ENCODE data around the gene CD80. TPM values are rescaled to one million over a fixed set of nuclear protein-coding genes. Genes with fewer than 3 reads are reported as not detected.

The CD80 gene
- total RNA-seq, 1 experiment from 2014 or later, result not detected

GRCh38 chr3:119492810-119493209 lies 66.6 kb downstream of the CD80 start:
- H3K9me2 ChIP-seq (replicated peaks; ENCODE audit: insufficient read depth, low read length), result no peaks in the 10 kb centered on the region
- no peak overlapping the region for H2AFZ ChIP-seq (ENCODE audit: low read length)
- peaks cover 23% of the 10 kb centered on the region for H3K36me3 ChIP-seq (ENCODE audit: insufficient read depth, low read length)
- H3K27ac ChIP-seq (ENCODE audit: low read length), result no peak overlapping the region
- no peak overlapping the region for H3K4me2 ChIP-seq (ENCODE audit: low read depth, low read length, poor library complexity, severe bottlenecking)
- H3K9me3 ChIP-seq (ENCODE audit: low read length), result no peaks in the 10 kb centered on the region
- H3K4me1 ChIP-seq (ENCODE audit: low read length), result peaks cover 10% of the 10 kb centered on the region
- H3K27me3 ChIP-seq (ENCODE audit: low read length), result no peaks in the 10 kb centered on the region
- peaks cover 12% of the 10 kb centered on the region for H3K79me2 ChIP-seq (ENCODE audit: low read length)
- H4K20me1 ChIP-seq (ENCODE audit: insufficient read depth, low read depth, low read length), result no peaks in the 10 kb centered on the region
- peak; percentile 28 for DNase-seq
- H3K4me3 ChIP-seq (ENCODE audit: low read length), result no peak overlapping the region
- no peak overlapping the region for H3K9ac ChIP-seq (ENCODE audit: low read length)

GRCh38 chr3:119492128-119492527 lies 67.3 kb downstream of the CD80 start:
- H3K4me3 ChIP-seq (ENCODE audit: low read length), result no peak overlapping the region
- DNase-seq, result no peak
- H3K4me2 ChIP-seq (ENCODE audit: low read depth, low read length, poor library complexity, severe bottlenecking), result no peak overlapping the region
- no peaks in the 10 kb centered on the region for H4K20me1 ChIP-seq (ENCODE audit: insufficient read depth, low read depth, low read length)
- peaks cover 4% of the 10 kb centered on the region for H3K4me1 ChIP-seq (ENCODE audit: low read length)
- no peak overlapping the region for H3K27ac ChIP-seq (ENCODE audit: low read length)
- no peak overlapping the region for H3K9ac ChIP-seq (ENCODE audit: low read length)
- peaks cover 6% of the 10 kb centered on the region for H3K79me2 ChIP-seq (ENCODE audit: low read length)
- H3K36me3 ChIP-seq (ENCODE audit: insufficient read depth, low read length), result peaks cover 26% of the 10 kb centered on the region
- H2AFZ ChIP-seq (ENCODE audit: low read length), result no peak overlapping the region
- no peaks in the 10 kb centered on the region for H3K27me3 ChIP-seq (ENCODE audit: low read length)
- no peaks in the 10 kb centered on the region for H3K9me3 ChIP-seq (ENCODE audit: low read length)
- H3K9me2 ChIP-seq (replicated peaks; ENCODE audit: insufficient read depth, low read length), result no peaks in the 10 kb centered on the region

GRCh38 chr3:119490153-119490552 lies 69.3 kb downstream of the CD80 start:
- Histone ChIP-seq H3K36me3 (ENCODE audit: insufficient read depth, low read length) (peaks cover 41% of the 10 kb centered on the region), H3K4me2 (ENCODE audit: low read depth, low read length, poor library complexity, severe bottlenecking) (no peak overlapping the region), H3K9ac (ENCODE audit: low read length) (no peak overlapping the region), H3K27ac (ENCODE audit: low read length) (no peak overlapping the region), H3K4me1 (ENCODE audit: low read length) (no peaks in the 10 kb centered on the region), H3K4me3 (ENCODE audit: low read length) (no peak overlapping the region), H3K79me2 (ENCODE audit: low read length) (no peaks in the 10 kb centered on the region), H2AFZ (ENCODE audit: low read length) (no peak overlapping the region), H3K27me3 (ENCODE audit: low read length) (no peaks in the 10 kb centered on the region), H3K9me2 (replicated peaks; ENCODE audit: insufficient read depth, low read length) (no peaks in the 10 kb centered on the region), H4K20me1 (ENCODE audit: insufficient read depth, low read depth, low read length) (no peaks in the 10 kb centered on the region), H3K9me3 (ENCODE audit: low read length) (no peaks in the 10 kb centered on the region)
- DNase-seq, result no peak

- no peaks in the 10 kb centered on the region for H3K27me3 ChIP-seq (ENCODE audit: low read length)
- H2AFZ ChIP-seq (ENCODE audit: low read length), result no peak overlapping the region
- no peak overlapping the region for H3K4me3 ChIP-seq (ENCODE audit: low read length)
- peaks cover 41% of the 10 kb centered on the region for H3K36me3 ChIP-seq (ENCODE audit: insufficient read depth, low read length)
- H3K79me2 ChIP-seq (ENCODE audit: low read length), result peaks cover 2% of the 10 kb centered on the region
- H3K9me2 ChIP-seq (replicated peaks; ENCODE audit: insufficient read depth, low read length), result no peaks in the 10 kb centered on the region
- H3K4me1 ChIP-seq (ENCODE audit: low read length), result no peaks in the 10 kb centered on the region
- DNase-seq, result no peak
- H3K9me3 ChIP-seq (ENCODE audit: low read length), result no peaks in the 10 kb centered on the region
- no peak overlapping the region for H3K4me2 ChIP-seq (ENCODE audit: low read depth, low read length, poor library complexity, severe bottlenecking)
- no peak overlapping the region for H3K9ac ChIP-seq (ENCODE audit: low read length)
- H4K20me1 ChIP-seq (ENCODE audit: insufficient read depth, low read depth, low read length), result no peaks in the 10 kb centered on the region
- no peak overlapping the region for H3K27ac ChIP-seq (ENCODE audit: low read length)
Measured at GRCh38 chr3:119485563-119485962, 73.9 kb downstream of the CD80 start.

GRCh38 chr3:119483101-119483500 lies 76.3 kb downstream of the CD80 start:
- no peaks in the 10 kb centered on the region for H3K9me3 ChIP-seq (ENCODE audit: low read length)
- H3K79me2 ChIP-seq (ENCODE audit: low read length), result peaks cover 2% of the 10 kb centered on the region
- no peak overlapping the region for H2AFZ ChIP-seq (ENCODE audit: low read length)
- DNase-seq, result no peak
- no peaks in the 10 kb centered on the region for H4K20me1 ChIP-seq (ENCODE audit: insufficient read depth, low read depth, low read length)
- no peak overlapping the region for H3K4me3 ChIP-seq (ENCODE audit: low read length)
- no peak overlapping the region for H3K4me2 ChIP-seq (ENCODE audit: low read depth, low read length, poor library complexity, severe bottlenecking)
- no peaks in the 10 kb centered on the region for H3K4me1 ChIP-seq (ENCODE audit: low read length)
- no peaks in the 10 kb centered on the region for H3K9me2 ChIP-seq (replicated peaks; ENCODE audit: insufficient read depth, low read length)
- H3K27ac ChIP-seq (ENCODE audit: low read length), result no peak overlapping the region
- H3K27me3 ChIP-seq (ENCODE audit: low read length), result no peaks in the 10 kb centered on the region
- peaks cover 37% of the 10 kb centered on the region for H3K36me3 ChIP-seq (ENCODE audit: insufficient read depth, low read length)
- H3K9ac ChIP-seq (ENCODE audit: low read length), result no peak overlapping the region

GRCh38 chr3:119481079-119481478 lies 78.3 kb downstream of the CD80 start:
- no peaks in the 10 kb centered on the region for H3K4me1 ChIP-seq (ENCODE audit: low read length)
- no peak overlapping the region for H2AFZ ChIP-seq (ENCODE audit: low read length)
- H3K9me3 ChIP-seq (ENCODE audit: low read length), result no peaks in the 10 kb centered on the region
- no peak overlapping the region for H3K4me3 ChIP-seq (ENCODE audit: low read length)
- H3K9ac ChIP-seq (ENCODE audit: low read length), result no peak overlapping the region
- no peak overlapping the region for H3K4me2 ChIP-seq (ENCODE audit: low read depth, low read length, poor library complexity, severe bottlenecking)
- peaks cover 2% of the 10 kb centered on the region for H3K79me2 ChIP-seq (ENCODE audit: low read length)
- no peaks in the 10 kb centered on the region for H3K27me3 ChIP-seq (ENCODE audit: low read length)
- no peak overlapping the region for H3K27ac ChIP-seq (ENCODE audit: low read length)
- no peaks in the 10 kb centered on the region for H3K9me2 ChIP-seq (replicated peaks; ENCODE audit: insufficient read depth, low read length)
- no peaks in the 10 kb centered on the region for H4K20me1 ChIP-seq (ENCODE audit: insufficient read depth, low read depth, low read length)
- H3K36me3 ChIP-seq (ENCODE audit: insufficient read depth, low read length), result peaks cover 22% of the 10 kb centered on the region
- no peak for DNase-seq

Other genes starting within 250 kb of the CD80 start
- gene TMEM39A, start 96.0 kb downstream of the CD80 start, total RNA-seq (2014; rRNA removed; shearing (Covaris generic); ENCODE audit: low replicate concordance), result 28.4 and 37.4 TPM in 2 replicates
- 22.8 and 24.7 TPM in 2 replicates for gene POGLUT1, start 90.7 kb downstream of the CD80 start, total RNA-seq (2014; rRNA removed; shearing (Covaris generic); ENCODE audit: low replicate concordance)
- 94.1 and 105 TPM in 2 replicates for gene TIMMDC1, start 61.1 kb downstream of the CD80 start, total RNA-seq (2014; rRNA removed; shearing (Covaris generic); ENCODE audit: low replicate concordance)
- gene ADPRH, start 19.9 kb upstream of the CD80 start, total RNA-seq (2014; rRNA removed; shearing (Covaris generic); ENCODE audit: low replicate concordance), result 2.9 and 3.0 TPM in 2 replicates
- gene PLA1A, start 38.3 kb upstream of the CD80 start, total RNA-seq (2014; rRNA removed; shearing (Covaris generic); ENCODE audit: low replicate concordance), result not detected in 2 replicates
- gene POPDC2, start 101.0 kb upstream of the CD80 start, total RNA-seq (2014; rRNA removed; shearing (Covaris generic); ENCODE audit: low replicate concordance), result 0.32 and 1.0 TPM in 2 replicates
- 54.3 and 108 TPM in 2 replicates for gene COX17, start 117.8 kb upstream of the CD80 start, total RNA-seq (2014; rRNA removed; shearing (Covaris generic); ENCODE audit: low replicate concordance)
- gene CFAP91, start 143.4 kb upstream of the CD80 start, total RNA-seq (2014; rRNA removed; shearing (Covaris generic); ENCODE audit: low replicate concordance), result not detected in 2 replicates
- gene NR1I2, start 222.5 kb upstream of the CD80 start, total RNA-seq (2014; rRNA removed; shearing (Covaris generic); ENCODE audit: low replicate concordance), result 2.7 and 3.8 TPM in 2 replicates